Measurements from ENCODE around the gene NNT.
"Not testable (repeated sequence)": the region's sequence is repeated elsewhere in the genome, so short reads cannot be mapped to it uniquely, and the experiment has no call there.

The NNT gene

DNA sequence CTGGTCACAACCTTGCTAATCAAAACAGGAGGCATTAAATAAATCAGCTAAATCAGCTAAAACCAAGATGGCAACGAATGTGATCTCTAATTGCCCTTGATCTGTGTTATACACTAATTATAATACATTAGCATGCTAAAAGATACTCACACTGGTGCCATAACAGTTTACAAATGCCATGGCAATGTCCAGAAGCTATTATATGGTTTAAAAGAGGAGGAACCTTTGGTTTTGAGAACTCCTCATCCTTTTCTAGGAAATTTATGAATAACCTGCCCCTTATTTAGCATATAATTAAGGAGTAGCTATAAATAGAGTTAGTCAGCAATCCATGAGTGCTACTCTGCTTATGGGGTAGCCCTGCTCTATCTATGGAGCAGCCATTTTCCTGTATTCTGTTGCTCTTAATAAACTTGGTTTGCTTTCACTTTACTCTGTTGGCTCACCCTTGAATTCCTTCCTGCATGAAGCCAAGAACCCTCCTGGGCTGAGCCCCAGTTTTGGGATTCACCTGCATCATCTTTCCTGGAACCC is 18.7 kb upstream of the NNT start:
- no peak overlapping the region for H3K4me3 ChIP-seq (ENCODE audit: low read depth, low read length)
- TF ChIP-seq, protein P1, sequence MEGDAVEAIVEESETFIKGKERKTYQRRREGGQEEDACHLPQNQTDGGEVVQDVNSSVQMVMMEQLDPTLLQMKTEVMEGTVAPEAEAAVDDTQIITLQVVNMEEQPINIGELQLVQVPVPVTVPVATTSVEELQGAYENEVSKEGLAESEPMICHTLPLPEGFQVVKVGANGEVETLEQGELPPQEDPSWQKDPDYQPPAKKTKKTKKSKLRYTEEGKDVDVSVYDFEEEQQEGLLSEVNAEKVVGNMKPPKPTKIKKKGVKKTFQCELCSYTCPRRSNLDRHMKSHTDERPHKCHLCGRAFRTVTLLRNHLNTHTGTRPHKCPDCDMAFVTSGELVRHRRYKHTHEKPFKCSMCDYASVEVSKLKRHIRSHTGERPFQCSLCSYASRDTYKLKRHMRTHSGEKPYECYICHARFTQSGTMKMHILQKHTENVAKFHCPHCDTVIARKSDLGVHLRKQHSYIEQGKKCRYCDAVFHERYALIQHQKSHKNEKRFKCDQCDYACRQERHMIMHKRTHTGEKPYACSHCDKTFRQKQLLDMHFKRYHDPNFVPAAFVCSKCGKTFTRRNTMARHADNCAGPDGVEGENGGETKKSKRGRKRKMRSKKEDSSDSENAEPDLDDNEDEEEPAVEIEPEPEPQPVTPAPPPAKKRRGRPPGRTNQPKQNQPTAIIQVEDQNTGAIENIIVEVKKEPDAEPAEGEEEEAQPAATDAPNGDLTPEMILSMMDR (conservative IDR thresholded peaks at IDR 0.05; ENCODE audit: low read depth, low read length), result no peak
- no peak for DNase-seq (ENCODE audit: low read depth)

DNA sequence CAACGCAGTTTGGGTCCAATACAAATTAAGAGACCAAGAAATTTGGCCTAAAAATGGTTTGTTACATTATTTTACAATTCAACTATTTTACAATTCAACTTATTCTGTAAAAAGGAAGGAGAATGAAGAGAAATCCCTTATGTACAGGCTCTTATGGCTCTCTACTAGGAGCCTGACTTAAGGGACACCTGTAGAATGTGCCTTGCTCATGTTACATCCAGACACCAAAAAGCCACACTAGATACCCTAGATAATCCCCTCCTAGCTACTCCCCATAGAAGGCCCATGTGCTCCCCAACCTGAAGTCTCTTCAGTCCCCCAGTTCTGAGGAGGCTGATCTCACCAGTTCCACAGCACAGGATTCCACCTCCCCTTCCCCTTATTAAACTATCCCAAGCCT is 14.1 kb upstream of the NNT start:
- no peak for DNase-seq (ENCODE audit: low read depth)
- TF ChIP-seq, protein P1 (conservative IDR thresholded peaks at IDR 0.05; ENCODE audit: low read depth, low read length), result no peak
- no peak overlapping the region for H3K4me3 ChIP-seq (ENCODE audit: low read depth, low read length)

DNA sequence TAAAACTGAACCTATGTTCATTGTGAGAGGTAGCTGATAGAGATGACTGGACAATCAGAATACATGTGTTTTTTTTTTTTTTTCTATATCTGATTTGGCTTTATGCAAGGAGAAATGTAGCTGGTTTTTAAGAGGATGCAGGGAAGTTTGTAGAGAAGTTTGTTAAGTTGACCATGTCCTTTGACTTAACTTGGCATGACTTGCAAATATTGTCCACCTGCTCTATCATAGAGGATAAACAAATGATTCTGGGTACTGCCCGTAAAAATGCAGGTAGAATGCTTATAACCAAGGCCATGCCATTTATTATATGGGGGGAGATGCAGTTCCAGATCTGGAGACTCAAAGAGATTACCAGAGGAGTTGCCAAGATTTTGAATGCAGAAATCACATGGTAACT is 13.7 kb upstream of the NNT start:
- DNase-seq (ENCODE audit: low read depth), result no peak
- H3K4me3 ChIP-seq (ENCODE audit: low read depth, low read length), result no peak overlapping the region
- TF ChIP-seq, protein P1 (conservative IDR thresholded peaks at IDR 0.05; ENCODE audit: low read depth, low read length), result no peak

DNA sequence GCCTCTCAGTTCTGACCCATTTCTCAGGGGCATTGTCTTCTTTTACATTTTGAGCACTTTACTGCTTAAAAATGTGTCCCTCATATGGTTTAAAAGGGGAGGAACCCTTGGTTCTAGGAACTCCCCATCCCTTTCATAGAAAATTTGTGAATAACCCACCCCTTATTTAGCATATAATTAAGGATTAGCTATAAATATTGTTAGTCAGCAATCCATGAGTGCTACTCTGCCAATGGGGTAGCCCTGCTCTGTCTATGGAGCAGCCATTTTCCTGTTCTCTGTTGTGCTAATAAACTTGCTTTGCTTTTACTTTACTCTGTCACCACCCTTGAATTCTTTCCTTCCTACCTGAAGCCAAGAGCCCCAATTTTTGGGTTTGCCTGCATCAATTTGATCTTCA is 12.3 kb upstream of the NNT start:
- TF ChIP-seq, protein P1 (conservative IDR thresholded peaks at IDR 0.05; ENCODE audit: low read depth, low read length), result no peak
- H3K4me3 ChIP-seq (ENCODE audit: low read depth, low read length), result no peak overlapping the region
- DNase-seq (ENCODE audit: low read depth), result no peak

DNA sequence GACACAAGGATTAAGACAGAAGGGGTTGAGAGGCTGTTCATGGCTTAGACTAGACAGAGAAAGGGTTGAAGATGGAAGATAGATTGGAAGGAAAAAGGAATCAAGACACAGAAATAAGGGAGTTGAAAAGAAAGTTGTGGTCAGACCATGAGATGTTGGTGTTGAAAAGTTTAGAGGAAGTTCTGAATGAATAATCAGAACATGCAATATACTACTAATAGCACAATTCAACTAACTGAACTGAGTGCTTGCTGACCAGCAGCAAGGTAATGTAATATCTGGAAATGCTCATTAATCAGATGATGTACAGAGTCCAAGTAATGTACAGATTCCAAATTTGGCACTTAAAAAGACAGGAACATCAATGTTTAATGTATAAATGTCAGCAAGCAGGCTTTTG is 10.6 kb upstream of the NNT start:
- no peak overlapping the region for H3K4me3 ChIP-seq (ENCODE audit: low read depth, low read length)
- TF ChIP-seq, protein P1 (conservative IDR thresholded peaks at IDR 0.05; ENCODE audit: low read depth, low read length), result no peak
- no peak for DNase-seq (ENCODE audit: low read depth)

DNA sequence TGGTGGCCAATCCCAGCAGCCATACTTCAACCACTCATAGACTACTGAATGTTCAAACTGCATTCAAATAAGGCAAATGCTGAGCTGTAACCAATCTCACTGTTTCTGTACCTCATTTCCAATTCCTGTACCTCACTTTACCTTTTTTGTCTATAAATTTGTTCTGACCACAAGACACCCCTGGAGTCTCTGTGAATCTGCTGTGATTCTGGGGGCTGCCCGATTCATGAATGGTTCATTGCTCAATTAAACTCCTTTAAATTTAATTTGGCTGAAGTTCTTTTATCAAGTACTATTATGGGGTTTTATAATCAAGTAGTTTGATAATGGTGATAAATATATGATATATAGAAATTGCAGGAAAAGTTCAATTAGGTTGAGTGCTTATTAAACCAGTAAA is 4.1 kb upstream of the NNT start:
- not testable (repeated sequence) for H3K4me3 ChIP-seq (ENCODE audit: low read depth, low read length); DNase-seq (ENCODE audit: low read depth)

DNA sequence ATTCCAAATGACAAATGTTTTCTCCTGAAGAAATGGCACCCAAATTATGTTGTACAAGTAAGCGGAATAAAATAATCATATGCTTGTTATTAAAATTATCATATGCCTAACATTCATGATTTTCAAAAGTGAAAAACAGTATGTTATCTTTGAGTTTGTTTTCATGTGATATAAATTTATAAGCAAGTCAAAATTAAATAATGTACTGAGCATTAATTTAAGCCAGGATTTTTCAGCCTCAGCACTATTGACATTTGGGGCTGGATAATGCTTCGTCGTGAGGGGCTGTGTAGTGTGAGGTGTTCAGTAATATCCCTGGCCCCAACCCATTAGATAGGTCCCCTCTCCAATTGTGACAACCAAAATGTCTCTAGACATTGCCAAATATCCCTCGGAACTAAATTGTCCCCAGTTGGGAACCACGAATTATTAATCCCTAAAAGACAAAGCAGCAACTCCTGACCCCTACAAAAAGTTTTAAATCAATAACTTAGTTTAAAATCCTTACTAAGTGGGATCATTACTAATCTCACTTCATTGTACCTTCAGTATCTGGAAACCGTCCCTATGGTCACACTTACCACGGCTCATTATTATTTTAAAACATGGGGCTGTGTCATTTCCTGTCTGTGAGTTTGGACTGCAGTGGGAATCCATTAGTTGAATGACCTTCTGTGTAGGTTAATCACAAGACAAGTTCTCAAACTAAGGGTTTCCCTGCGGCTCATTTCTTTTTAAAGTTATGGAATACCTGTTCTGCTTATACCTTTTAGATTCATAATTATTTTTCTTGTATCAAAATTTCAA is 1.3 kb upstream of the NNT start:
- TF ChIP-seq, protein P1 (conservative IDR thresholded peaks at IDR 0.05; ENCODE audit: low read depth, low read length), result no peak
- peak; percentile 45 for DNase-seq (ENCODE audit: low read depth)
- peak overlapping the region; percentile 18 for H3K4me3 ChIP-seq (ENCODE audit: low read depth, low read length)

Measured in choroid plexus epithelial cell (primary cell).